ENCODE results near the gene GRK3.
"Not testable (repeated sequence)": the region's sequence is repeated elsewhere in the genome, so short reads cannot be mapped to it uniquely, and the experiment has no call there.

- TF ChIP-seq EZH2 (IDR thresholded peaks at IDR 0.05; ENCODE audit: borderline replicate concordance, low read length): not testable (repeated sequence)
- TF ChIP-seq, protein P1, sequence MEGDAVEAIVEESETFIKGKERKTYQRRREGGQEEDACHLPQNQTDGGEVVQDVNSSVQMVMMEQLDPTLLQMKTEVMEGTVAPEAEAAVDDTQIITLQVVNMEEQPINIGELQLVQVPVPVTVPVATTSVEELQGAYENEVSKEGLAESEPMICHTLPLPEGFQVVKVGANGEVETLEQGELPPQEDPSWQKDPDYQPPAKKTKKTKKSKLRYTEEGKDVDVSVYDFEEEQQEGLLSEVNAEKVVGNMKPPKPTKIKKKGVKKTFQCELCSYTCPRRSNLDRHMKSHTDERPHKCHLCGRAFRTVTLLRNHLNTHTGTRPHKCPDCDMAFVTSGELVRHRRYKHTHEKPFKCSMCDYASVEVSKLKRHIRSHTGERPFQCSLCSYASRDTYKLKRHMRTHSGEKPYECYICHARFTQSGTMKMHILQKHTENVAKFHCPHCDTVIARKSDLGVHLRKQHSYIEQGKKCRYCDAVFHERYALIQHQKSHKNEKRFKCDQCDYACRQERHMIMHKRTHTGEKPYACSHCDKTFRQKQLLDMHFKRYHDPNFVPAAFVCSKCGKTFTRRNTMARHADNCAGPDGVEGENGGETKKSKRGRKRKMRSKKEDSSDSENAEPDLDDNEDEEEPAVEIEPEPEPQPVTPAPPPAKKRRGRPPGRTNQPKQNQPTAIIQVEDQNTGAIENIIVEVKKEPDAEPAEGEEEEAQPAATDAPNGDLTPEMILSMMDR (IDR thresholded peaks at IDR 0.05; ENCODE audit: low read length): not testable (repeated sequence)
Measured at GRCh38 chr22:25528068-25528467, 36.4 kb upstream of the GRK3 start.
